GM19455 (cell line): Measurements from ENCODE around the gene PLIN1.
"Not testable (repeated sequence)": the region's sequence is repeated elsewhere in the genome, so short reads cannot be mapped to it uniquely, and the experiment has no call there.

Source experiments
- ATAC-seq: cut with Tn5 transposase; IDR thresholded peaks from one replicate; pipeline ENCODE4 v1.9.1; 2021; ENCODE audit not compliant: unreplicated experiment

The PLIN1 gene, protein sequence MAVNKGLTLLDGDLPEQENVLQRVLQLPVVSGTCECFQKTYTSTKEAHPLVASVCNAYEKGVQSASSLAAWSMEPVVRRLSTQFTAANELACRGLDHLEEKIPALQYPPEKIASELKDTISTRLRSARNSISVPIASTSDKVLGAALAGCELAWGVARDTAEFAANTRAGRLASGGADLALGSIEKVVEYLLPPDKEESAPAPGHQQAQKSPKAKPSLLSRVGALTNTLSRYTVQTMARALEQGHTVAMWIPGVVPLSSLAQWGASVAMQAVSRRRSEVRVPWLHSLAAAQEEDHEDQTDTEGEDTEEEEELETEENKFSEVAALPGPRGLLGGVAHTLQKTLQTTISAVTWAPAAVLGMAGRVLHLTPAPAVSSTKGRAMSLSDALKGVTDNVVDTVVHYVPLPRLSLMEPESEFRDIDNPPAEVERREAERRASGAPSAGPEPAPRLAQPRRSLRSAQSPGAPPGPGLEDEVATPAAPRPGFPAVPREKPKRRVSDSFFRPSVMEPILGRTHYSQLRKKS

DNA sequence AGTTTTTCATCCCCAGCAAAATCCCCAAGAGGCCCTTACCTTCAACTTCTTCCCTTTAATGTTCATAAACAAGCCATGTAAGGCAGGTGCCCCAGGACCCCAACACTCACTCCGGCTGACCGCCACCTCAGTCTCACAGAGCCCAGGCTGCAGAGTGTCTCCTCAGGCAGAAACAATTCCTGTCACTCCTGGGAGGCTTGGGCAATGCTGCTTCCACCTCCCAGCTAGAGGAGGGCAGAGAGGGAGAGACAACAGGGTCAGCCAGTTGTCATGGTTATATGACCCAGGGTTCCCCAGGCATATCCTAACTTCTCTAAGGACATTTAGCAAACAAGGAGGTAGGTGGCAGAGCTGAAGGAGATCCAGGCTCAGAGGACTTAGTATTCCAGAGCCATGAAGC lies at the start of gene PLIN1:
Gene PLIN1, minus strand, starts transcription at position 156 of the 400 bp plus-strand sequence. CDS start 1,878 bp downstream, outside the sequence.
- no peak for ATAC-seq

DNA sequence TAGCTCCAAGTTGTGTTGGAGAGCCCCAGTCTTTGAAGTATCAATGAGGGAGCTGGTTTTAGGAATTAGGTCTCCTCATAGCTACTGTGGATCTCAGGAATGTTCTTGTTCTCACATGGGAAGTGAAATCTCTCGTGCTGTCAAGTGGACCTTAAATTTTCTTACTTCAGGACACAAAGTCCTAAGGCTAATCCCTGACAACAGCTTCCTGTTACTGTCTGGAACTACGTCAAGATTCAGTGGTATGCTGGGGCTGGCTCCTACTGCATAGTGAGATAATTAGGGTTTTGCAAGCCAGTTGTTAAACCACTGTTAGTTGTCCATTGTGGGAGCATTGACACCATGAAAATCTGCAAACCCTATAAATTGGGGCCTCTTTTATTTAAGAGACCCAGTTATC lies 49.1 kb upstream of the PLIN1 start:
- no peak for ATAC-seq

DNA sequence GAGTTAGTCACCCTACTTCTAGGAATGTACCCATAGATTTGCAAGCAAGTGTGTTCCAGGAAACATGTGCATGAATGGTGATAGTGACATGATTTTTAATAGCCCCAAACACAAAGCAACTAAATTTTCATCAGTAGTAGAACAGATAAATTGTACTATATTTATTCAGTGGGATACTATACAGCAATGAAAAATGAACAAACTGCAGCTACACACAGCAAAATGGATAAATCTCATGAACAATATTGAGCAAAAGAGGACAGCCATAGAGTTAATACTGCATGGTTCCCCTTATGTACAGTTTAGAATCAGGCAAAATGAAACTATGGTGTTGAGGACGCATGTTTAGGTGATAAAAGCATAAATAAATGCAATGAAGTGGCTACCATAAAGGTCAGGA lies 45.9 kb upstream of the PLIN1 start:
- ATAC-seq, result no peak

DNA sequence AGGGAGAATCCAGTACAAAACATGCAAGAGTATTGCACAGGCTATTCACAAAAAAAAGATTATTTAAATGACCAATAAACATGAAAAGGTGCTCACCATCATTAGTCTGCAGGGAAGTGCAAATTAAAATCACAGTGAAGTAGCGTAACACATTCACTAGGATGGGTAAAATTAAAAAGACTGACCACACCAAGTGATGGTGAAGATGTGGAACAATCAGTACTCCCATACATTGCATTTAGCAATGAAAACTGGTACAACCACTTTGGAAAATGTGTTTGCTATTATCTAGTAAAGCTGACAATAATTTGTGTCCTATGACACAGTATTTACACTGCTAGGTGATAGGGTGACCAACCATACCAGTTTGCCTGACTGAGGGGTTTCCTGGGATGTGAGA lies 45.5 kb upstream of the PLIN1 start:
- ATAC-seq, result no peak

DNA sequence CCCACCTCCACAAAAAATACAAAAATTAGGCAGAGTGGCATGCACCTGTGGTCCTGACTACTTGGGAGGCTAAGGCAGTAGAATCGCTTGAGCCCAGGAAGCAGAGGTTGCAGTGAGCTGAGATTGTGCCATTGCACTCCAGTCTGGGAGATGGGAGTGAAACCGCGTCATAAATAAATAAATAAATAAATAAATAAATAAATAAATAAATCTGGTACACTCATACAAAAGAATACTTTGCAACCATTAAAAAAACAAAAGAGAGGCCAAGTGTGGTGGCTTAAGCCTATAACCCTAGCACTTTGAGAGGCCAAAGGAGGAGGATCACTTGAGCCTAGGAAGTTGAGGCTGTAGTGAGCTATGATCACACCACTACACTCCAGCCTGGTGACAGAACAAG lies 43.9 kb upstream of the PLIN1 start:
- no peak for ATAC-seq

DNA sequence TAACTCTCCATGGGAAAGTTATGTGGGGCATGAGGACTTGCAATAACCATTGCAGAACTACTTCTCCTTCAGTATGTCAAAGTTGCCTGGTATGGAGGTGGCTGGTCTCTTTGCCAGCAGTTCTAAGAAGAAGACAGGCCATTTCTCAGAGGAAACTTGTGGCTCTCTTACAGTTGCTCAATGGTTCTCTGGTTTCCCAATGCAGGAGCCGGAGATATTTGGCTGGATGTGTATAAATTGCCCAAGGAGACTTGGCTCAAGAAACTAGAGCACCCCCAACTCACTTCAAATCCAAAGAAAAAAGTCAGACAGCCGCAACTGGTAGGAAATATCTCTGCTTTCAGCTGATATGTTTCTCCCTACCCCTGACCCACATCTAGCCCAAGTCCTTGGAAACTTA lies 35.6 kb upstream of the PLIN1 start:
- ATAC-seq, result no peak

DNA sequence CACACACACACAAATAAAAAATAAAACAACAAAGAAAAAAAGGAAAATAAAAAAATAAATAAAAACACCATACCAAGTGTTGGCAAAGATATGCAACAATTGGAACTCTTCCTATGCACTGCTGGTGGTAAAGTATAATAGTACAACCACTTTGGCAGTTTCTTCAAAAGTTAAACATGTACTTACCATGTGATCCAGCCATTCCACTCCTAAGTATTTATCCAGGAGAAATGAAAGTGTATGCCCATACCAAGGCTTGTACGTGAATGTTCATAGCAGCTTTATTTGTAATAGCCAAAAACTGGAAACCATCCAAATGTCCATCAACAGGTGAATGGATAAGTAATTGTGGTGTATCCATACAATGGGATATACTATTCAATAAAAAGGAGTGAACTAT lies 28.4 kb upstream of the PLIN1 start:
- no peak for ATAC-seq

DNA sequence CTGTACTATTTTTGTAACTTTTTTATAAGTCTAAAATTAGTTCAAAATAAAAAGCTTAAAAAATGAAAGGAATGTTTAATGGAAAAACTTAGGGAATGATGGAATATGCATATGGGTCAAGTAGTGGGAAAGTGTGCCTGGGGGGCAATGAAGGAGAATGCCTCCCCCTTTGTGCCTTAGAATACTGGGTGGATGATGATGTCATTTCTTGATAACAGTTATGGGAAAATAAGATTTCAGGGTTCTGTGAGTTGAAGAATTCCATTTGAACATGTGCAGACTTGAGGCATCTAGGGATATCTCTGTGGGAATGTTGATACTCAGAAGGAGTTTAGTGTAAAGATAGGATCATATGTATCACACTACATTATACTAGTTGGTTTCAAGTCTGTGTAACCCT lies 25.2 kb upstream of the PLIN1 start:
- no peak for ATAC-seq

DNA sequence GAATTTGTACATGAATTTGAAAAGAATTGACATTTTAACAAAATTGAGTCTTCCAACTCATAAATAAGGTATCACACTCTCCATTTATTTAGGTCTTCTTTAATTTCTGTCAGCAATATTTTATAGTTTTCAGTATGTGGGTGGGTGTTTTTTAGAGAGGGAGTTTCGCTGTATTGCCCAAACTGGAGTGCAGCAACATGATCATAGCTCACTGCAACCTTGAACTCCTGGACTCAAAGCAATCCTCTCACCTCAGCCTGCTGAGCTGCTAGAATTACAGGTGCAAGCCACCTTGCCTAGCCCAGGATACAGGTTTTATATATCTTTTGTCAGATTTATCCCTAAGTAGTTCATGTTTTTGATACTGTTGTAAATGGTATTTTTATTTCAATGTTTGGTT lies 16.0 kb upstream of the PLIN1 start:
- no peak for ATAC-seq

DNA sequence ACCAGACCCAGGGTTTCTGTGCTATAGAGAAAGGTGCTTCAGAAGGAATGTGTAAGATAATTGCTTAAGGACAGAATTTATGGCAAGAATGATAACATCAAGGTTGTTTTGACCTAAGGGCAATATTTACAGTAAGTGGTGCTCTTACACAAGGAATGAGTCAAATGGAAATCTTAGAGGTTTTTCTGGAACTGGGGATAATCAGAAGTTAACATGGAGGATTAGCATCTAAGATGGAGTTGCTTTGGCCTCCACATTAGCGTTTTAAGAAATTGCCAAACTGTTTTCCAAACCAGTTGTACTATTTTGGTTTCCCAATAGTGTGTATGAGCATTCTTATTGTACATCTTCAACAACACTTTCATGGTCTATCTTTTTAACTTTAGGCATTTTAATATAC lies 14.5 kb upstream of the PLIN1 start:
- no peak for ATAC-seq

DNA sequence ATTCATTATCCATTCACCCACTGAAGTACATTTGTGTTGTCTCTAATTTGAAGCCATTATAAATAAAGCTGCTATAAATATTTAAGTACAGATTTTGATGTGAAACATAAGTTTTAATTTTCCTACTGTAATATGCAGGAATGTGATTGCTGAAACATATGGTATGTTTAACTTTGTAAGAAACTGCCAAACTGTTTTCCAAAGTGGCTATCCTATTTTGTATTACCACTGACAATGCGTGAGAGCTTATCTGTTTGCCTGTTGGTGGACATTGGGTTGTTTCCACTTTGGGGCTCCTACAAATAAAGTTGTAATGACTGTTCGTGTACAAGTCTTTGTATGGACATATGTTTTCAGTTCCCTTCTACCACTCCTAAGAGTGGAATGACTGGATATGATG lies 13.9 kb upstream of the PLIN1 start:
- ATAC-seq, result no peak

DNA sequence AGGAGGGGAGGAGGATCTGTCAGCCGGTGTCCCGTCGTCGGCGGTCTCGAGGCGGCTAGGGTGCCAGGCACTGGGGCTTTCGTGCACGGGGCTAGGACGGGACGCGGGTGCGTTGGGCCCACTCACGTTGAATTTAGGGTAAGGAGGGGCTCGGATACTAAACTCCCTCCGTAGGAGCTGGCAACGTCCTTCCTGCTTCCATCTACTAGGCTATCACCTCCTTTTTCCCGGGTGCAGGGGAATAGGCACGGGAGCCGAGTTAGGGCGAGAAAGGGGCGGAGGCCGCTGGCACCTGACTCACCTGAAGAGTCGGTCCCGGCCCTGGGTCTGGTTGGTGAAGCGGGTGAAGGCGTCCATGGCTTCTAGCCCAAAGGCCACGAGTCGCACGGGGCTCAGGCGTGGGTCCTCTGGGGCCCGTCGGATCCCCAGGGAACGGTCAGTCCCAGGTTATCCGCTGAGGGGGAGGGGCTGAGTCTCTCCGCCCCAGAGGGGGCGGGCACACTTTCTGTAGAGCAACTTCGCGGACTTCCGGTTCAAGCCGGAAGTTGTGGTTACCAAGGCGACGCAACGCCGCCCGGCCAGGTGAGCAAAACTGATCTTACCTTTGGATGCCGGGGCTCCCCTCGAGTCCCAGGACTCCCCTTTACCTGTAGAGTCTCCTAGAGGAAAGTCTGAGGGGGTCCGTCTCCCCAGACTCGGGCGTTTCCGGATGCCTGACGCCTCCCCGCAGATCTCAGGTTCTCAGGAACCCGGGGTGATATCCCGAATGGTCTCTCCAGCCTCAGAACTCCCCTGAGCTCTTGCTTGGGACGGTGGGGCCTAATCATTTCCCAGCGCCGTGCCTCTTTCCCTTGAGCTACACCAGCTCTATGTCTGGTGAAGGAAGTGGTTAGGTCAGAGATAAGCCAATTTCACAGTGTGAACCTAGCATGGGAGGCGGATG lies 11.4 kb upstream of the PLIN1 start, which contains the start of the genes PEX11A and WDR93:
Gene PEX11A, minus strand, starts transcription at position 479 of the 943 bp plus-strand sequence. Its CDS starts 122 bp downstream, at position 357.
Gene WDR93, plus strand, starts transcription at position 536 of the 943 bp plus-strand sequence. CDS start 10,936 bp downstream, outside the sequence.
- peak; percentile 95 for ATAC-seq

DNA sequence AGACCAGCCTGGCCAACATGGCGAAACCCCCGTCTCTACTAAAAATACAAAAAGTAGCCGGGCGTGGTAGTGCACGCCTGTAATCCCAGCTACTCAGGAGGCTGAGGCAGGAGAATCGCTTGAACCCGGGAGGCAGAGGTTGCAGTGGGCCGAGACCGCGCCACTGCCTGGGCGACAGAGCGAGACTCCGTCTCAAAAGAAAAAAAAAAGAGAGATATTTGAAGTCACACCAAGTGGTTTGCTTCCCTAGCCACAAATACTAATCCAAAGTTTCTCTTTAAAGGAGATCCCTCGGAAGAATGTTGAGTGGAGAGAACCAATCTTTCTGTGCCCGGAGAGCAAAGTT lies 10.7 kb upstream of the PLIN1 start:
- ATAC-seq, result not testable (repeated sequence)

DNA sequence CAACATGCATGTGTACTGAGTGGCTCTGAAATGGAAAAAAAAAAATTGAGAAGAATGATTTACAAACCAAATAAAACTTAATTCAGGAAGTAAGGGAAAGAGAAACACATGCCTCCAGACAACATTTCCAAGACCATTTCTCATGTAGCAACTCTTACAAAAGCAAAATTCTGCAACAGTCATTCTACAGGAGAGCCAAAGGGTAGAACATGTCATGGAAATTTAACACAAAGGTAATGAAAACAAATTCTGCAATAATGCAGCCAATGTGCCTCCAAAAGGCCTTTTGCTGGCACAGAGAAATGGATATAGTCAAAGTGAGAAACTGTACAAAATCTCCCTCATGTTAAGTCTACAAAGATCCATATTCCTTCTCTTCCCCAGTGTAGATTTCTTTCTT lies 7.4 kb upstream of the PLIN1 start:
- no peak for ATAC-seq

DNA sequence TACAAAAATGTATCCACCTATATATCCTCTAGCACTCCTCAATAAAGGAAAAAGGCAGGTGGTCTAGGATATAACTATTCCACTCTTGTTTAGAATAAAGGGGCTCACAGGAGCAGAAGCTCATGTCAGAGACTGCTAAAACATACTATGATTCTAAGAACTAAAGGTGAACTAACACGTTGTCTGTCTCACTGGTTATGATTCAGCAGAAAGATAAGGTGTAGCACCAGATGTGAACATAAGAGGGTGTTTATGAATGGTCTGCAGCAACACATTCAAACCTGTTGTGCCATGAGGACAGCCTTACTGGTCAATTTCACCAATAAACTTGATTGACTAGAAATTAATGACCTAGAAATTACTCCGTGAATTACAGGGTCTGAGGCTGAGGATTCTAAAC lies 6.8 kb upstream of the PLIN1 start:
- no peak for ATAC-seq

DNA sequence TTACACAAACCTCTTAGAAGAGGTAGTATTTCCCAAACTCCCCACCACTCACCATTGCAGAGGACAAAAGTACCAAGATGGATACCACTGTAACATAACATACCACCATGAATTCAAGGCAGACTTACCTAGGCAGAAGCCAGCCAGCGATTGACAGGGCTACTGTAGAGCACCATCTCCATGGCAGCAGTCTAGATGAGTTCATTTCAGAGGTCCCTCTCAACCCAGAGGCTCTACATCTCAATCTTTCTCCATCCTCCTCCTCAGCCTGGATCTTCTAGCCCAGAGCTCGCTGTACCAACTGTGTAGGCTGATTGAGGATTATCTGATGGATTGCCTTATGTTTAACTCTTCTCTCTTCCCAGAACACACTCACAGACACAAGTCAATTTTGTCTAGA lies 2.0 kb upstream of the PLIN1 start:
- no peak for ATAC-seq

DNA sequence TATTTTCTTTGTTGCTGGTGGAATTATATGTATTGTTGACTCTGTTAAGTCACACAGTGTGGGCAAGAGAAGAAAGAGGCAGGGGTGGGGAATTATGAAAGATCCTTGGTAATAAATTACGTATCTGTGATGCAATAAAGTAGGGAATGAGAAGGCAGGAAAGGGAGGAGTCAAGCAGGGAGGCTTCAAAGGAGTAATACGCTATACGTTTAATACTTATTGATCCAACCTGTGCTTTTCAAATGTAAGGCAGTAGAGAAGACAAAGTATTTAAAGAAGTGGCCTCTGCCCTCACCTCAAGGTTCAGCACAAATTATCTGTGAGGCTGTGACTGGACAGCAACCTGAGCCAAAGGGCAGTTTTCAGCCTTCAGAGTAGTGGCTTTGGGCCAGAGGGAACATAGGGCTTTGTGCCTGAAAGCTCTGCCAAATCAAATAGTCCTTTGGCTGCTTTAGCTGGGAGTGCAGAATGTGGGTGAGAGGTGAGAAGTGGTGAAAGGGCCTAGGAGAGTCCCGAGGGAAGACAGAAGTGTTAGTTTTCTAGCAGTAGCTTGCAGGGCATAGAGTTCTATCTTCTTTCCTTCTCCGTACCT lies 1.2 kb upstream of the PLIN1 start:
- ATAC-seq, result no peak

DNA sequence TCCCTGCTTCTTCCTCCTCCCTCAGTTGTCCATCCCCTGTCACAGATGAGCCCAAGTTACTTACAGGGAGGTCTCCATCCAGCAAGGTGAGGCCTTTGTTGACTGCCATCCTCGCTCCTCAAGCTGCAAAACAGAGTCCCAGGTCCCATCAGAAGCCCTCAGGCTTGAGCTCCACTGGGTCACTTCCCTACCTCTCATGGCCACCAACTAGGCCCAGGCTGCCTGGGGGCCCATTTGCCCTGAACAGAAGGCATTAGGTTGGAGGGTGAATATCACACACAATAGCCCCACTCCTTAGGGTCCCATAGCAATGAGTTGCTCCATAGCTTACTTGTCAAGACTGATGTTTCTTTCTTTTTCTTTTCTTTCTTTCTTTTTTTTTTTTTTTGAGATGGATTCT lies 1.8 kb downstream of the PLIN1 start:
- ATAC-seq, result no peak

DNA sequence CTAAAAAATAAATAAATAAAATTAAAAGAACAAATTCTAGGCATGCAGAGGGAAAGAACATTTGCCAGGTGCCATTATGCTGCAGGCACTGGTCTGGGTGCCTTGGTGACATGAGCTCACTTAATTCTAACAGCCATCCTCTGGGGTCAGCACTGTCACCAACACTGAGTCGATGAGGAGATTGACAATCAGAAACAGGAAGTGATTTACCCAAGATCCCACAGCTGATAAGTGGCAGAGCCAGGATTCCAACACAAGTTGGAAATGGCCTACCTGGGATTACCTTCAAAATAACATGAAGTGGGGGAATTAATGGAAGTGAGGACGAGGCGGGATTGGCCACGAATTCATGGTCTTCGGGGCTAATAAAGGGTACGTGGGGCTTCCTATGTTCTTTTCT lies 3.6 kb downstream of the PLIN1 start:
- no peak for ATAC-seq

DNA sequence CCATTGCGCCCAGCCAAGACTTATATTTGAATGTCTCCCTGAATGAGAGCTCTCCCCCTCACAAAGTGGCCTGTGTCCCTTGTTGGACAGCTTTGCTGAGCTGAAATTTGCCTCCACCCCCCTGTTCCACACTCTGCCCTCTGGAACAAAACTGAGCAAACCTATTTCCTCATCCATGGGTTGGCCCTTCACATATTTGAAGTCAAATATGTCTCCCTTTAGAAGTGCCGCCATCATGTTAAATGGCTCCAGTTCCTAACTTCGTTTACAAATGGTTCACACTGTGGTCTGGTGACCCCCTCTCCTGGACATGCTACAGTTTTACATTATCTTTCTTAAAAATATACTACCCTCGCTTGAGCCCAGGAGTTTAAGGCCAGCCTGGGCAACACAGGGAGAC lies 4.6 kb downstream of the PLIN1 start:
- no peak for ATAC-seq

DNA sequence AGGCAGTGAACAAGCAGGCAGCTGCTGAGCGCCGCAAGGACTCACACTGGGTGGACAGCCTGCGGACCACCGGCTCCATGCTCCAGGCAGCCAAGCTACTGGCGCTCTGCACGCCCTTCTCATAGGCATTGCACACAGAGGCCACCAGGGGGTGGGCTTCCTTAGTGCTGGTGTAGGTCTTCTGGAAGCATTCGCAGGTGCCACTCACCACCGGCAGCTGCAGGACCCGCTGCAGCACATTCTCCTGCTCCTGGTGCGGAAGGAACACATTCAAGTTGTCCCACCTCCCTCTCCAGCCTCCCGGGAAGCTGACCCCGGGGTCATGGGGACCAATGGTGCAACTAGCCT lies 6.0 kb downstream of the PLIN1 start:
- no peak for ATAC-seq
